ENCODE results near the gene DGKG.

The DGKG gene

DNA sequence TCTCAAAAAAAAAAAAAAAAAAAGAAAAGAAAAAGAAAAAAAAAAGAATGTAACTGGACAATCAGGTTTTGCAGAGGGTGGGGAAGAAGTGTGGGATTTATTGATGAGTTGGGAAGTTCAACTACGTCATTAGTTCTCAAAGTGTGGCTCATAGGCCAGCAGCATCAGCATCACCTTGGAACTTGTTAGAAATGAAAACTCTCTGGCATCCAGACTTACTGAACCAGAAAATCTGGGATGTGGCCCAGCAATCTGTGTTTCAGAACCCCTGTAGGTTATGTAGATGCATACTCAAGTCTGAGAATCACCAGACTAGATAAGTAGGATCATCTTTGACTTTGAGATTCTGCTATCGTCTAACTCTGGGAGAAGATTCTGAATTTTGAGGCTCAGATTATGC, 207.4 kb downstream of the DGKG start:
- no peak for FAIRE-seq

GRCh38 chr3:186152889-186153292, 209.1 kb downstream of the DGKG start:
- DNase-seq (ENCODE audit: insufficient read length, low spot score) (peak; percentile 49), FAIRE-seq (peak; percentile 38)
- TF ChIP-seq SPI1 (IDR thresholded peaks at IDR 0.05; ENCODE audit: low read depth, low read length), result peak; percentile 46; the same call in 1 of the 2 replicates
- TF ChIP-seq PAX5 (IDR thresholded peaks at IDR 0.05; ENCODE audit: insufficient read depth, low read length, severe bottlenecking), result no peak

More for the DNA sequence above, 207.4 kb downstream of the DGKG start:
- no peak for DNase-seq (ENCODE audit: insufficient read length, low spot score)
- no peak for TF ChIP-seq POLR2A (IDR thresholded peaks at IDR 0.05; ENCODE audit: low read depth, low read length)
- no peak for TF ChIP-seq PAX5 (IDR thresholded peaks at IDR 0.05; ENCODE audit: insufficient read depth, low read length, severe bottlenecking)
- no peak for TF ChIP-seq TAF1 (IDR thresholded peaks at IDR 0.05; ENCODE audit: low read depth, low read length)
- no peak for TF ChIP-seq POLR2AphosphoS5 (IDR thresholded peaks at IDR 0.05; ENCODE audit: low read depth, low read length)
- TF ChIP-seq SPI1 (IDR thresholded peaks at IDR 0.05; ENCODE audit: low read depth, low read length), result no peak
- TF ChIP-seq POU2F2 (IDR thresholded peaks at IDR 0.05; ENCODE audit: low read depth, low read length), result no peak

DNA sequence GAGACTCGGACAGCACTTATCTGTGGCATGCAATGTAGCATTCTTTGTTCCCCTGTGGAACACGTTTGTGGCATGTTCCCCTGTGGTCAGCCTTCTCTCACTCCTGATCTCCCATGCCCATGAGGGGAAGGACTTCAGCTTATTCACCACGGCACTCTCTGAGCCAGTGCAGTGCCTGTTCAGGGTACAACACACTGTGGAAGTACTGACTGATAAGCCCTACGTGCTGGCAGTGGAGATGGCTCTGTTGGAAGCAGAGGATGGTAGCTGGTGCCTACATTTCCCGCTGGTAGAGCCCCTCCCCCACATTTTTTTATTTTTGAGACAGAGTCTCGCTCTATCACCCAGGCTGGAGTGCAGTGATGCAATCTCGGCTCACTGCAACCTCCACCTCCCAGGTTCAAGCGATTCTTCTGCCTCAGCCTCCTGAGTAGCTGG, 209.7 kb downstream of the DGKG start:
- TF ChIP-seq TAF1 (IDR thresholded peaks at IDR 0.05; ENCODE audit: low read depth, low read length), result no peak
- no peak for TF ChIP-seq POU2F2 (IDR thresholded peaks at IDR 0.05; ENCODE audit: low read depth, low read length)
- no peak for TF ChIP-seq POLR2AphosphoS5 (IDR thresholded peaks at IDR 0.05; ENCODE audit: low read depth, low read length)
- no peak for TF ChIP-seq POLR2A (IDR thresholded peaks at IDR 0.05; ENCODE audit: low read depth, low read length)
- TF ChIP-seq SPI1 (IDR thresholded peaks at IDR 0.05; ENCODE audit: low read depth, low read length), result no peak
- TF ChIP-seq PAX5 (IDR thresholded peaks at IDR 0.05; ENCODE audit: insufficient read depth, low read length, severe bottlenecking), result no peak
- peak; percentile 81 for FAIRE-seq
- no peak for DNase-seq (ENCODE audit: insufficient read length, low spot score)

DNA sequence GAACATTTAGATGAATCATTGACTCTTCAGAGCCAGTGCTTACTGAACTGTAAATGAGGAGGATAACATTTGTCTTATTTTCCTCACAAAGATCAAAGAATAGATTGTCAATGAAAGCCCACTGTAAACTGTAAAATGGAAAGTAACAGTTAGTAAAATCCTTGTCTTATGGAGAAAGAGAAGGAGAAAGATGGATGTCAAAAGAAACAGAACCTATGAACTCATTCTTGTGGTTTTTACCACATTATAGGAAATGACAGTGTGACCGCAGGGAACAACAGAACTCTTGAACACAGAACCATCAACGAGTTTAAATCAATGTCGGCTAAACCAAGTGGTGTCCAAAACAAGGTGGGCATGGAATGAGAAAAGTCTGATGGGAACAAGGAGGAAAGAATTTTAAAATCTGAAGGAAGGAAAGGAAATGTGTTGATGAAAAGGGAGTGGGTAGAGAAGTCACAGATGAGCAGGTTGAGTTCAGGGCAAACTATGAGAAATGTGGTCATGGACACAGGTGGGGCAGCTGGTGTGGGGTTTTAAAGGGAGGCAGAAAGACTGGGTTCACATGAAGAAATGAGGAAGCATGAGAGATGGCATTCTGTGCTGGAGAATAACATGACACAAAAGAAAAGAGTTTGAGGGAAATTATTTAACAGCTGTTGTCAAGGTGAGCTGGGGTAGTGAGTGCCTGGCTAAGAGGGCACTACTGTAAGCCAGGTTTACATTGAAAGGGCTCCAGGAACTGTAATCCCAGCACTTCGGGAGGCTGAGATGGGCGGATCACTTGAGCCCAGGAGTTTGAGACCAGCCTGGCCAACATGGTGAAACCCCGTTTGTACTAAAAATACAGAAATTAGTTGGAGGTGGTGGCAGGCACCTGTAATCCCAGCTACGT, 210.7 kb downstream of the DGKG start:
- FAIRE-seq (peak; percentile 69), DNase-seq (ENCODE audit: insufficient read length, low spot score) (no peak)
- TF ChIP-seq POU2F2 (IDR thresholded peaks at IDR 0.05; ENCODE audit: low read depth, low read length), result no peak
- no peak for TF ChIP-seq POLR2AphosphoS5 (IDR thresholded peaks at IDR 0.05; ENCODE audit: low read depth, low read length)
- TF ChIP-seq POLR2A (IDR thresholded peaks at IDR 0.05; ENCODE audit: low read depth, low read length), result no peak
- TF ChIP-seq PAX5 (IDR thresholded peaks at IDR 0.05; ENCODE audit: insufficient read depth, low read length, severe bottlenecking), result no peak
- no peak for TF ChIP-seq TAF1 (IDR thresholded peaks at IDR 0.05; ENCODE audit: low read depth, low read length)
- no peak for TF ChIP-seq SPI1 (IDR thresholded peaks at IDR 0.05; ENCODE audit: low read depth, low read length)

DNA sequence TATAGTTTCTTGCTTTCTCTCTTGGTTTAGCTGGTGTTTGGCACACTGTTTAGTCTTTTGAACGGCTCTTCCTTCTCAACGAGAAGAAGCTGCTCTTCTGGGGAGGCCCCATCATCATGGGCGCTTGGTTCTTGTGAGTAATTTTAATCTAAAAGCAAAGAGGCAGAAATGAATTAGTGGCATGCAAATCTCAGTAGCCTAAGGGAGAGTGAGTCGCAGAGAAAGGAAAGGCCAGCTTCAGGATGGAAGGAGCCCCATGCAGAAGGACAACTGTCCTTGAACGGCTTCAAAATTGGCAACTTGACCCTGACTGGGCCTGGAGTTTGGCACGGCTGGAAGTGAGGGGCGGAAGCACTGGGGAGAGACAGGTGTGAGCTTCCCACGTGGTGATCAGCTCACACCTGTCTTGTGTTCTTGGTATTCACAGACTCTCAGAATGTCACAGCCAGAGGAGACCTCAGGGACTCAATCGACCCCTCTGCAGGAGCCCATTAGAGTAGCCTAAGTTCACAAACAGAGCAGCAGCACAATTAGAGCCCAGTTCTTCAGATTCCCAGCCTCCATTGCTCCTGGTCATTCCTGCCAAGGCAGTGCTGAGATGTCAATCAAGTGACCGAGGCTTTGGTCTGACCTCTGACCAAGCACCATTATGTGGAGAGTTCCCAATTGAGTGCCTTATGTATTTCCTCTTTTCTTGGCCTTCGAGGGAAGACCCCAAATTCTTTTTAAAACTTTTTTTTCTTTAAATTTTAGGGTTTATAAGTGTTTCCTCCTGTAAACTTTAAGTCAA, 211.8 kb downstream of the DGKG start:
- no peak for FAIRE-seq
- no peak for TF ChIP-seq SPI1 (IDR thresholded peaks at IDR 0.05; ENCODE audit: low read depth, low read length)
- TF ChIP-seq POU2F2 (IDR thresholded peaks at IDR 0.05; ENCODE audit: low read depth, low read length), result no peak
- no peak for TF ChIP-seq TAF1 (IDR thresholded peaks at IDR 0.05; ENCODE audit: low read depth, low read length)
- TF ChIP-seq POLR2AphosphoS5 (IDR thresholded peaks at IDR 0.05; ENCODE audit: low read depth, low read length), result no peak
- TF ChIP-seq PAX5 (IDR thresholded peaks at IDR 0.05; ENCODE audit: insufficient read depth, low read length, severe bottlenecking), result no peak
- no peak for DNase-seq (ENCODE audit: insufficient read length, low spot score)

GRCh38 chr3:186149319-186149960, 212.6 kb downstream of the DGKG start:
- no peak for DNase-seq (ENCODE audit: insufficient read length, low spot score)
- no peak for FAIRE-seq
- TF ChIP-seq POLR2A (IDR thresholded peaks at IDR 0.05; ENCODE audit: low read depth, low read length) (no peak), POU2F2 (IDR thresholded peaks at IDR 0.05; ENCODE audit: low read depth, low read length) (no peak), TAF1 (IDR thresholded peaks at IDR 0.05; ENCODE audit: low read depth, low read length) (no peak), PAX5 (IDR thresholded peaks at IDR 0.05; ENCODE audit: insufficient read depth, low read length, severe bottlenecking) (no peak), SPI1 (IDR thresholded peaks at IDR 0.05; ENCODE audit: low read depth, low read length) (no peak), POLR2AphosphoS5 (IDR thresholded peaks at IDR 0.05; ENCODE audit: low read depth, low read length) (no peak)

DNA sequence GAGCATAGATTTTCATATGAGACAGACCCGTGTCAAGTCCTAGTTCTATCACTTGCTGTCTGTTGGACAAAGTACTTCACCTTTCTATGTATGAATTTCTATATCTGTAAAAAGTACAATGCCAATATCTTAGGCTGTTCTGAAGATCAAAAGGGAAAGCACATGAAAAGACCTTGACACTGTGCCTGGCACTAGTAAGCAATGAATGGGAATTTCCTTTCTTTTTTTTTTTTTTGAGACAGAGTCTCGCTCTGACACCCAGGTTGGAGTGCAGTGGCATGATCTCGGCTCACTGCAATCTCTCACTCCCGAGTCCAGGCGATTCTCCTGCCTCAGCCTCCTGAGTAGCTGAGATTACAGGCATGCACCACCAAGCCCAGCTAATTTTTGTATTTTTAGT, 217.8 kb downstream of the DGKG start:
- no peak for TF ChIP-seq PAX5 (IDR thresholded peaks at IDR 0.05; ENCODE audit: insufficient read depth, low read length, severe bottlenecking)
- no peak for TF ChIP-seq POLR2A (IDR thresholded peaks at IDR 0.05; ENCODE audit: low read depth, low read length)
- no peak for TF ChIP-seq TAF1 (IDR thresholded peaks at IDR 0.05; ENCODE audit: low read depth, low read length)
- TF ChIP-seq SPI1 (IDR thresholded peaks at IDR 0.05; ENCODE audit: low read depth, low read length), result no peak
- TF ChIP-seq POLR2AphosphoS5 (IDR thresholded peaks at IDR 0.05; ENCODE audit: low read depth, low read length), result no peak
- TF ChIP-seq POU2F2 (IDR thresholded peaks at IDR 0.05; ENCODE audit: low read depth, low read length), result no peak
- FAIRE-seq, result no peak
- no peak for DNase-seq (ENCODE audit: insufficient read length, low spot score)

DNA sequence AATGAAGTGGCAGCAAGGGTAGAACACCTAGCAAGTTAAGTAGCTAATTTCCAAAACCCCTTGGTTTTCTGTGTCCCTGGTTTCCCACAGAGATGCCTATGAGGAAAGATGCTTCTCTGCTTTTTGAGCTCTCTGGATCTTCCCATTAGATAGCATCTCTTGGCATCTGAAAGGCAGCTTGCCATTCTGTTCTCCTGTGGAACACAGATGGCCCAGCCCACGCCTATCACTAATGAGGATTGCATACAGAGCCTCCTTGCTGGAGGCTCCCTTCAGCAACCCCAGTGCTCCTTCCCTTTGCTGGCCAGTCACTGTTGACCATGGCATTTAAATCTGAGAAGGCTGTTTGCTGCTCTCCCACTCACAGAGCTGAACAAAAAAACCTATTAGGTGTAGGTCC, 218.8 kb downstream of the DGKG start:
- FAIRE-seq (no peak), DNase-seq (ENCODE audit: insufficient read length, low spot score) (no peak)
- TF ChIP-seq PAX5 (IDR thresholded peaks at IDR 0.05; ENCODE audit: insufficient read depth, low read length, severe bottlenecking), result no peak
- TF ChIP-seq SPI1 (IDR thresholded peaks at IDR 0.05; ENCODE audit: low read depth, low read length), result no peak
- TF ChIP-seq POLR2A (IDR thresholded peaks at IDR 0.05; ENCODE audit: low read depth, low read length), result no peak
- TF ChIP-seq TAF1 (IDR thresholded peaks at IDR 0.05; ENCODE audit: low read depth, low read length), result no peak
- no peak for TF ChIP-seq POU2F2 (IDR thresholded peaks at IDR 0.05; ENCODE audit: low read depth, low read length)

- TF ChIP-seq POU2F2 (IDR thresholded peaks at IDR 0.05; ENCODE audit: low read depth, low read length), result no peak
- TF ChIP-seq POLR2AphosphoS5 (IDR thresholded peaks at IDR 0.05; ENCODE audit: low read depth, low read length), result no peak
- TF ChIP-seq TAF1 (IDR thresholded peaks at IDR 0.05; ENCODE audit: low read depth, low read length), result no peak
- no peak for TF ChIP-seq SPI1 (IDR thresholded peaks at IDR 0.05; ENCODE audit: low read depth, low read length)
- TF ChIP-seq PAX5 (IDR thresholded peaks at IDR 0.05; ENCODE audit: insufficient read depth, low read length, severe bottlenecking), result no peak
- TF ChIP-seq POLR2A (IDR thresholded peaks at IDR 0.05; ENCODE audit: low read depth, low read length), result no peak
- no peak for FAIRE-seq
- no peak for DNase-seq (ENCODE audit: insufficient read length, low spot score)
These were observed 219.6 kb downstream of the DGKG start for GRCh38 chr3:186142393-186142932.
